Smooth muscle cell (in vitro differentiated cells): ENCODE measurements around the gene VAMP8. TPM values are rescaled to one million over a fixed set of nuclear protein-coding genes. Genes with fewer than 3 reads are reported as not detected.
"Not testable (repeated sequence)": the region's sequence is repeated elsewhere in the genome, so short reads cannot be mapped to it uniquely, and the experiment has no call there.

Experiments used
- DNase-seq: peaks from one replicate; lab custom pipeline; 2025; ENCODE audit not compliant: unreplicated experiment; lab: John Stamatoyannopoulos, UW
- H2AFZ ChIP-seq: fragments of 200-600 bp; sonication (generic); 2 replicates; pipeline ENCODE4 v1.6.0; 2016; ENCODE audit warnings: antibody characterized with exemption, low read depth, mild to moderate bottlenecking
- H3F3A ChIP-seq: fragments of 200-600 bp; sonication (generic); 2 replicates; pipeline ENCODE4 v1.6.0; 2017; ENCODE audit warnings: antibody characterized with exemption, low read depth
- H3K27ac ChIP-seq: fragments of 200-600 bp; sonication (generic); 2 replicates; pipeline ENCODE4 v1.5.1; 2016; ENCODE audit warnings: low read depth, mild to moderate bottlenecking
- H3K27me3 ChIP-seq: fragments of 200-600 bp; sonication (generic); 2 replicates; pipeline ENCODE4 v1.6.1; 2016; ENCODE audit warnings: low read depth, mild to moderate bottlenecking
- H3K36me3 ChIP-seq: fragments of 200-600 bp; sonication (generic); 2 replicates; pipeline ENCODE4 v1.5.1; 2016; ENCODE audit warnings: low read depth
- H3K4me1 ChIP-seq: fragments of 200-600 bp; sonication (generic); 2 replicates; pipeline ENCODE4 v1.5.1; 2016; ENCODE audit warnings: low read depth
- H3K4me2 ChIP-seq: fragments of 200-600 bp; sonication (generic); 2 replicates; pipeline ENCODE4 v1.6.0; 2016; ENCODE audit warnings: mild to moderate bottlenecking
- H3K4me3 ChIP-seq: fragments of 200-600 bp; sonication (generic); 2 replicates; pipeline ENCODE4 v1.5.1; 2016; ENCODE audit warnings: mild to moderate bottlenecking
- H3K79me2 ChIP-seq: fragments of 200-600 bp; sonication (generic); 2 replicates; pipeline ENCODE4 v1.6.0; 2016; ENCODE audit warnings: low read depth, mild to moderate bottlenecking
- H3K9ac ChIP-seq: fragments of 200-600 bp; sonication (generic); 2 replicates; pipeline ENCODE4 v1.6.0; 2016; ENCODE audit warnings: low read depth
- H3K9me3 ChIP-seq: fragments of 200-600 bp; sonication (generic); replicated peaks from 2 replicates; pipeline ENCODE4 v1.5.1; 2016; ENCODE audit warnings: low read depth
- H4K20me1 ChIP-seq: fragments of 200-600 bp; sonication (generic); 2 replicates; pipeline ENCODE4 v1.6.0; 2016; ENCODE audit warnings: low read depth
- WGBS: methylation state at CpG from one replicate; pipeline ENCODE4 v1.1.7; 2016; ENCODE audit warnings: low lambda C conversion rate; 5-methylcytosine and 5-hydroxymethylcytosine counted together
- polyA plus RNA-seq: library from polyadenylated mRNA; unstranded; fragments of >200 nt; fragmentation: Nextera tagmentation; extraction: Ambion mirVana; gene quantifications from 2 replicates; pipeline ENCODE4 v1.2.1, GENCODE V29; 2016
- total RNA-seq: library from RNA; depleted of rRNA; stranded (reverse); fragments of >200 nt; gene quantifications from 2 replicates; pipeline ENCODE4 v1.2.3, GENCODE V29; 2014
- TF ChIP-seq, protein P1 (sequence below): fragments of 200-600 bp; sonication (generic); IDR thresholded peaks from 2 replicates; pipeline ENCODE4 v1.5.1; 2017; ENCODE audit warnings: borderline replicate concordance, mild to moderate bottlenecking, antibody characterized with exemption; ENCODE audit not compliant: insufficient read depth, poor library complexity, severe bottlenecking

Gene VAMP8
- total and polyA plus RNA-seq, 2 experiments from 2014 or later, result 15.1 to 17.5 TPM

DNA sequence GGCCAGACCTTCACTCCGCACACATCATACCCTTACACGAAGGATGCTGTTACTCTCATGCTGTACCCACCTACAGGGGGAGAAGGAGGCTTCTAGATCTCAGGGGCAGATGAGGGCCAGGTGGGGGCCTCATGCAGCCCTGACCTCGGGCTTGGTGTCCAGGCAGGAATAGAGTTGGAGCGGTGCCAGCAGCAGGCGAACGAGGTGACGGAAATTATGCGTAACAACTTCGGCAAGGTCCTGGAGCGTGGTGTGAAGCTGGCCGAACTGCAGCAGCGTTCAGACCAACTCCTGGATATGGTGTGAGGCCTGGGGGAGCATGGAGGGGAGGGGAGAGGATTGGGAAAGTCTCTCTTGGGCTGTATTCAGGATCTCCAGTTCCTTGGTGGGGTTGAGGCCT, 14.2 kb downstream of the VAMP8 start:
- no peaks in the 10 kb centered on the region for H3K27me3 ChIP-seq
- TF ChIP-seq, protein P1, sequence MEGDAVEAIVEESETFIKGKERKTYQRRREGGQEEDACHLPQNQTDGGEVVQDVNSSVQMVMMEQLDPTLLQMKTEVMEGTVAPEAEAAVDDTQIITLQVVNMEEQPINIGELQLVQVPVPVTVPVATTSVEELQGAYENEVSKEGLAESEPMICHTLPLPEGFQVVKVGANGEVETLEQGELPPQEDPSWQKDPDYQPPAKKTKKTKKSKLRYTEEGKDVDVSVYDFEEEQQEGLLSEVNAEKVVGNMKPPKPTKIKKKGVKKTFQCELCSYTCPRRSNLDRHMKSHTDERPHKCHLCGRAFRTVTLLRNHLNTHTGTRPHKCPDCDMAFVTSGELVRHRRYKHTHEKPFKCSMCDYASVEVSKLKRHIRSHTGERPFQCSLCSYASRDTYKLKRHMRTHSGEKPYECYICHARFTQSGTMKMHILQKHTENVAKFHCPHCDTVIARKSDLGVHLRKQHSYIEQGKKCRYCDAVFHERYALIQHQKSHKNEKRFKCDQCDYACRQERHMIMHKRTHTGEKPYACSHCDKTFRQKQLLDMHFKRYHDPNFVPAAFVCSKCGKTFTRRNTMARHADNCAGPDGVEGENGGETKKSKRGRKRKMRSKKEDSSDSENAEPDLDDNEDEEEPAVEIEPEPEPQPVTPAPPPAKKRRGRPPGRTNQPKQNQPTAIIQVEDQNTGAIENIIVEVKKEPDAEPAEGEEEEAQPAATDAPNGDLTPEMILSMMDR, result no peak
- peaks cover 7% of the 10 kb centered on the region for H3K79me2 ChIP-seq
- no peaks in the 10 kb centered on the region for H3K36me3 ChIP-seq
- peak overlapping the region; percentile 87 for H3K27ac ChIP-seq
- no peak overlapping the region for H3K4me3 ChIP-seq
- no peak for DNase-seq
- 85% methylated on average over 12 of the region's 12 CpGs for WGBS
- peaks cover 8% of the 10 kb centered on the region for H3K4me1 ChIP-seq
- H3F3A ChIP-seq, result peaks cover 7% of the 10 kb centered on the region
- H3K4me2 ChIP-seq, result peak overlapping the region; percentile 79
- no peaks in the 10 kb centered on the region for H3K9me3 ChIP-seq
- peaks cover 5% of the 10 kb centered on the region for H4K20me1 ChIP-seq
- no peak overlapping the region for H2AFZ ChIP-seq
- H3K9ac ChIP-seq, result peak overlapping the region; percentile 10

DNA sequence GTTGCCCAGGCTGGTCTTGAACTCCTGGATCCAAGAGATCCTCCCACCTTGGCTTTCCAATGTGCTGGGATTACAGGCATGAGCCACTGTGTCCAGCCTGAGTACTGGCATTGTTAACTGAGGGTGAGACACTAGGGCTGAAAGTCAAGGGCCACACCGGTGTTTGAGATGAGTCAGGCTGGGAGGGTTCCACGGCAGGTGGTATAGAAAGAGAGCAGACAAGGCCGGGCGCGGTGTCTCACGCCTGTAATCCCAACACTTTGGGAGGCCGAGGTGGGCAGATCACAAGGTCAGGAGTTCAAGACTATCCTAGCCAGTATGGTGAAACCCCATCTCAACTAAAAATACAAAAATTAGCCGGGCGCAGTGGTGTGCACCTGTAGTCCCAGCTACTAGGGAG, 14.9 kb downstream of the VAMP8 start:
- H3K4me3 ChIP-seq, H2AFZ ChIP-seq, H3K4me2 ChIP-seq, H3K27ac ChIP-seq, H3K4me1 ChIP-seq, H3K9me3 ChIP-seq, H3K27me3 ChIP-seq, H3F3A ChIP-seq, DNase-seq, H3K9ac ChIP-seq, H3K36me3 ChIP-seq: not testable (repeated sequence)
- WGBS, result 93% methylated on average over 9 of the region's 9 CpGs
- H3K79me2 ChIP-seq, result peaks cover 14% of the 10 kb centered on the region
- H4K20me1 ChIP-seq, result peaks cover 13% of the 10 kb centered on the region

DNA sequence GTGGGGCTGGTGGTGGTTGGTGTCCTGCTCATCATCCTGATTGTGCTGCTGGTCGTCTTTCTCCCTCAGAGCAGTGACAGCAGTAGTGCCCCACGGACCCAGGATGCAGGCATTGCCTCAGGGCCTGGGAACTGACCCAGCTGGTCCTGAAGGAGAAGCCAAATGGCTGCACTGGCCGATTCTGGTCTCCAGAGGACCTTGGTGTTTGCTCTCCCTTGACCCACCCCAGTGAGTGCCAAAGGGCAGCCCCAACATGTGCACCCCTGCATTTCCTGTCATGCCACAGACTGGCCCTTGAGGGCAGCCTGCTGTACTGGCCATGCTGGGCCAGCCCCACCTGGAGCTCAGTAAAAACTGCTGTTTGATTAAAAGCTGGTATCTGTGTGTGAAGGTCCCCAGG, 15.6 kb downstream of the VAMP8 start:
- H3K27me3 ChIP-seq, result no peaks in the 10 kb centered on the region
- no peaks in the 10 kb centered on the region for H3K36me3 ChIP-seq
- H3K4me3 ChIP-seq, result no peak overlapping the region
- DNase-seq, result no peak
- H3F3A ChIP-seq, result peaks cover 7% of the 10 kb centered on the region
- no peak overlapping the region for H3K27ac ChIP-seq
- no peak overlapping the region for H3K4me2 ChIP-seq
- H3K9ac ChIP-seq, result no peak overlapping the region
- H3K4me1 ChIP-seq, result peaks cover 9% of the 10 kb centered on the region
- peaks cover 18% of the 10 kb centered on the region for H3K79me2 ChIP-seq
- peaks cover 15% of the 10 kb centered on the region for H4K20me1 ChIP-seq
- no peak overlapping the region for H2AFZ ChIP-seq
- TF ChIP-seq, protein P1, result no peak
- 74% methylated on average over 3 of the region's 3 CpGs for WGBS
- no peaks in the 10 kb centered on the region for H3K9me3 ChIP-seq

DNA sequence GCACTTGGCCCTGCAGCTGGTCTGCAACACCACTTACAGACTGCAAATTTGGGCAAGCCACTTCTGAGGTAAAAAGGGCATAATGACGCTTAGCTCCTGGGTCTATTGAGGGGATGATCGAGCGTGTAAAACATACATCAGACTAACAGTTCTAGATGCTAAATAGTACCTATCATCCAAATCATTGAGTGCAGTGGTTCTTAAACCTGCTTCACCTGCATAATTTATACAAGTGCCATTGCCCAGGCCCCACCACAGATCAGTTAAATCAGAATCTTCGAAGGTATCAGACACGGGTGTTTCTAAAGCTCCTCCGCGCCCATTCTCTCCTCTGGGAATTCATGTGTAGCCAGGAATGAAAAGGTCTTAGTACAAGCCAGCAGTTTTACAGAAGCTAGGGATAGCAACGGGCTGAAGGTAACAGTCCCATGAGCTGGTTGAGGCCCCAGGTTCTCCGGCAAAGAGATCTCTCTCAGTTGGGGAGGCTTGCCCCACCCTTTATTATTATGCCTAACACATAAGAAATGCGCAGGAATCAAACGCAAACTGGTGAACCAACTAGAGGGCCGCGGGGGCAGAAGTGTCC, 17.4 kb downstream of the VAMP8 start:
- no peaks in the 10 kb centered on the region for H3K36me3 ChIP-seq
- H3F3A ChIP-seq, result peaks cover 7% of the 10 kb centered on the region
- DNase-seq, result no peak
- H2AFZ ChIP-seq, result peak overlapping the region; percentile 64
- peak overlapping the region; percentile 66 for H3K4me3 ChIP-seq
- peaks cover 18% of the 10 kb centered on the region for H3K79me2 ChIP-seq
- H3K9ac ChIP-seq, result peak overlapping the region; percentile 67
- H3K9me3 ChIP-seq, result no peaks in the 10 kb centered on the region
- 29% methylated on average over 13 of the region's 13 CpGs for WGBS
- peaks cover 9% of the 10 kb centered on the region for H3K4me1 ChIP-seq
- H3K4me2 ChIP-seq, result peak overlapping the region; percentile 83
- no peaks in the 10 kb centered on the region for H3K27me3 ChIP-seq
- H3K27ac ChIP-seq, result peak overlapping the region; percentile 80
- H4K20me1 ChIP-seq, result peaks cover 15% of the 10 kb centered on the region
- TF ChIP-seq, protein P1, result no peak
